K562 (cell line): Measurements from ENCODE around the gene HK1. TPM values are rescaled to one million over a fixed set of nuclear protein-coding genes. Genes with fewer than 3 reads are reported as not detected.

Experiments used
- ATAC-seq: fragments of 200-7000 bp; cut with Tn5 transposase; 3 replicates; pipeline ENCODE4 v1.9.1; 2020; ENCODE audit warnings: moderate library complexity
- BruUV-seq: library from RNA; stranded (reverse); fragments of 400-500 nt; replicated peaks from 2 replicates; lab custom pipeline; 2021; lab: Mats Ljungman, UMichigan
- CTCF ChIA-PET: fragments of 300-600 bp; formaldehyde crosslinking; extraction: SDS; loops from one replicate; lab custom pipeline; 2021; ENCODE audit warnings: low intra/inter-chr PET ratio; lab: Yijun Ruan, JAX
- POLR2A ChIA-PET: fragments of 300-600, 350-650 bp; sonication (Branson Sonifier 250); formaldehyde crosslinking; extraction: SDS; loops from one replicate; lab custom pipeline; 2021; ENCODE audit warnings: antibody characterized with exemption, inconsistent platforms; lab: Yijun Ruan, JAX
- DNase-seq, 4 experiments: peaks; one replicate each; pipeline versions ENCODE4 v3.0.0 to v3.0.0-alpha.2; 2011 to 2018; ENCODE audit warnings: low spot score in 3 of 4, mixed read lengths in 3 of 4; ENCODE audit errors: extremely low read depth in 1 of 4
- FAIRE-seq: peaks from 2 replicates; lab custom pipeline; 2011; peaks lifted over from hg19 to GRCh38; lab: Jason Lieb, UNC
- H2AFZ ChIP-seq: 2 replicates; pipeline ENCODE4 v1.6.0; 2011; ENCODE audit warnings: low read depth, low read length, control low read depth, inconsistent platforms
- H3K27ac ChIP-seq: fragments of 200-600 bp; 3 replicates; pipeline ENCODE4 v1.8.0; 2011; ENCODE audit warnings: low read depth, mild to moderate bottlenecking, control low read depth, inconsistent platforms, low read length, moderate library complexity, mixed read lengths; ENCODE audit errors: extremely low read depth
- H3K27me3 ChIP-seq, 2 experiments: fragments of 300-600 bp in 1 of 2; 2 replicates in 1 of 2; 3 replicates in 1 of 2; pipeline versions ENCODE4 v1.6.0 to v1.8.0; 2011; ENCODE audit warnings: inconsistent platforms in 2 of 2, low read length in 2 of 2, mild to moderate bottlenecking in 1 of 2, mixed read lengths in 1 of 2, moderate library complexity in 1 of 2; ENCODE audit not compliant: control insufficient read depth in 2 of 2, insufficient read depth in 2 of 2
- H3K36me3 ChIP-seq: fragments of 300-600 bp; 3 replicates; pipeline ENCODE4 v1.8.0; 2011; ENCODE audit warnings: mild to moderate bottlenecking, low read length, inconsistent platforms; ENCODE audit not compliant: control insufficient read depth, insufficient read depth
- H3K4me1 ChIP-seq, 2 experiments: fragments of 200-600 bp in 1 of 2; replicated peaks in 1 of 2; 2 replicates in 1 of 2; 3 replicates in 1 of 2; pipeline versions ENCODE4 v1.5.1 to v1.8.0; 2011; ENCODE audit warnings: inconsistent platforms in 2 of 2, low read length in 2 of 2, mild to moderate bottlenecking in 1 of 2, mixed read lengths in 1 of 2, moderate library complexity in 1 of 2; ENCODE audit not compliant: control insufficient read depth in 2 of 2, insufficient read depth in 2 of 2
- H3K4me2 ChIP-seq: 2 replicates; pipeline ENCODE4 v1.6.1; 2011; ENCODE audit warnings: low read length, control low read depth, inconsistent platforms, mixed read lengths; ENCODE audit not compliant: insufficient read depth
- H3K4me3 ChIP-seq: fragments of 200-600 bp; sonication (generic), shearing (Covaris generic); 2 replicates; pipeline ENCODE4 v1.5.1; 2016; ENCODE audit warnings: control low read depth, inconsistent platforms
- H3K79me2 ChIP-seq: fragments of 200-600 bp; 3 replicates; pipeline ENCODE4 v1.8.0; 2011; ENCODE audit warnings: low read length, inconsistent platforms; ENCODE audit not compliant: control insufficient read depth, insufficient read depth
- H3K9ac ChIP-seq, 2 experiments: 2 replicates each; pipeline versions ENCODE4 v1.6.0 to v1.6.1; 2011; ENCODE audit warnings: low read depth in 2 of 2, low read length in 2 of 2, control low read depth in 1 of 2, inconsistent platforms in 1 of 2, mild to moderate bottlenecking in 1 of 2, mixed read lengths in 1 of 2; ENCODE audit not compliant: insufficient read depth in 1 of 2
- H3K9me1 ChIP-seq: one replicate; pipeline ENCODE4 v1.6.0; 2011; ENCODE audit warnings: inconsistent platforms, mild to moderate bottlenecking, low read length, moderate library complexity; ENCODE audit not compliant: control insufficient read depth, insufficient read depth
- H3K9me3 ChIP-seq: replicated peaks from 2 replicates; pipeline ENCODE4 v1.5.1; 2011; ENCODE audit warnings: low read depth, low read length, inconsistent platforms; ENCODE audit not compliant: control insufficient read depth, insufficient read depth
- H4K20me1 ChIP-seq: replicated peaks from 2 replicates; pipeline ENCODE4 v1.6.1; 2011; ENCODE audit warnings: low read length, inconsistent platforms, mixed read lengths; ENCODE audit not compliant: control insufficient read depth, insufficient read depth
- ADNP ChIP-seq: fragments of 200-800 bp; sonication (Bioruptor generic); IDR thresholded peaks from 2 replicates; pipeline ENCODE4 v1.6.1; 2016; ENCODE audit warnings: missing genetic modification characterization, missing compliant biosample characterization
- BCOR ChIP-seq: fragments of 450-650 bp; IDR thresholded peaks from 2 replicates; pipeline ENCODE4 v1.6.1; 2016
- PHF21A ChIP-seq: fragments of 450-650 bp; IDR thresholded peaks from 2 replicates; pipeline ENCODE4 v1.6.1; 2017; ENCODE audit warnings: low read depth, borderline replicate concordance
- RBM25 ChIP-seq: fragments of 200-400 bp; formaldehyde crosslinking; IDR thresholded peaks from 2 replicates; pipeline ENCODE4 v1.6.1; 2018; ENCODE audit warnings: low read length, low read depth, moderate library complexity; ENCODE audit not compliant: severe bottlenecking
- ZNF146 ChIP-seq: IDR thresholded peaks from one replicate; pipeline ENCODE4 v1.6.1; 2018; ENCODE audit warnings: missing compliant biosample characterization; ENCODE audit not compliant: unreplicated experiment
- ZNF398 ChIP-seq: fragments of 250-450 bp; sonication (Bioruptor Pico); IDR thresholded peaks from 2 replicates; pipeline ENCODE4 v1.8.0; 2021; ENCODE audit warnings: moderate library complexity, mild to moderate bottlenecking, inconsistent platforms
- ZNF449 ChIP-seq: fragments of 250-450 bp; sonication (Bioruptor Pico); IDR thresholded peaks from 2 replicates; pipeline ENCODE4 v1.8.0; 2022; ENCODE audit warnings: moderate library complexity, mild to moderate bottlenecking, inconsistent platforms
- WGBS: fragments of 100-300 bp; shearing (Covaris generic); methylation state at CpG from one replicate; pipeline ENCODE4 v1.1.6; 2016; ENCODE audit warnings: low coverage, mixed read lengths; ENCODE audit not compliant: insufficient coverage; ENCODE audit errors: missing lambda C conversion rate; 5-methylcytosine and 5-hydroxymethylcytosine counted together
- in situ Hi-C: fragments of 300-500 bp; cut with MboI; formaldehyde crosslinking; loops from 4 replicates; pipeline ENCODE4 v1.15.0; 2018; ENCODE audit warnings: inconsistent platforms, mixed read lengths
- intact Hi-C: fragments of 100-400 bp; cut with micrococcal nuclease; formaldehyde crosslinking; loops from 2 replicates; pipeline ENCODE4 v1.14.2; 2022
- polyA plus RNA-seq, 8 experiments: library from polyadenylated mRNA; depleted of rRNA in 4 of 8; stranded (reverse) in 5 of 8; unstranded in 3 of 8; fragments of >200 nt; fragmentation: Nextera tagmentation in 2 of 8; fragmentation: Illumina TruSeq in 1 of 8; extraction: Ambion mirVana in 2 of 8; extraction: Trizol in 1 of 8; gene quantifications; 2 replicates each; pipeline versions ENCODE4 v1.2.1 to v1.2.3, GENCODE V29; 2011 to 2014; ENCODE audit warnings: inconsistent platforms in 1 of 8, missing spikeins in 1 of 8
- total RNA-seq, 7 experiments: library from RNA; depleted of rRNA in 6 of 7; stranded (reverse); fragments of >200 nt in 6 of 7; fragmentation: Illumina TruSeq in 2 of 7; extraction: Trizol in 2 of 7; gene quantifications; 2 replicates each; pipeline versions ENCODE4 v1.2.1 to v1.2.3, GENCODE V29; 2011 to 2021; ENCODE audit warnings: low replicate concordance in 1 of 7
- TF ChIP-seq, protein P1 (sequence below), 3 experiments: IDR thresholded peaks in 2 of 3; conservative IDR thresholded peaks in 1 of 3; 2 replicates each; pipeline ENCODE4 v1.5.1; 2011 to 2012; ENCODE audit warnings: low read length in 3 of 3, mild to moderate bottlenecking in 3 of 3, control low read depth in 2 of 3, improper control_type of control experiment in 1 of 3, inconsistent platforms in 1 of 3, low read depth in 1 of 3, mixed read lengths in 1 of 3, moderate library complexity in 1 of 3; ENCODE audit not compliant: insufficient read depth in 2 of 3

The HK1 gene
- total and polyA plus RNA-seq, 9 of the 15 experiments (the other 6 are each of a cell fraction or from before 2014, with no cell fraction given): 29.2 to 444 (median 193) TPM

DNA sequence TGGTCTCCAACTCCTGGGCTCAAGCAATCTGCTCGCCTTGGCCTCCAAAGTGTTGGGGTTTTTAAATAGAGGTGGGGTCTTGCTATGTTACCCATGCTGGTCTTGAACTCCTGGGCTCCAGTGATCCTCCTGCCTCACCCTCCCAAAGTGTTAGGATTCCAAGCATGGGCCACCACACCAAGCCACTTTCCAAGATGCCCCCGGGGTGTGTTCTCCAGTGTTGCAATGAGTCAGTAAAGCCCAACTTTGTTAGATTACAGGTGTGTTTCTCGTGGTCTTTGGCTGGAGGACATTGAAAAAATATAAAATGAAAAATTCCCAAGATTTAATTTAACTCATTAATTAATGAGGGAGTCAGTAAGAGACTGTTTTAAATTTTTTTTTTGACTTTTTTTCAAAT lies 109.2 kb downstream of the HK1 start (continued):
- TF ChIP-seq, protein P1, sequence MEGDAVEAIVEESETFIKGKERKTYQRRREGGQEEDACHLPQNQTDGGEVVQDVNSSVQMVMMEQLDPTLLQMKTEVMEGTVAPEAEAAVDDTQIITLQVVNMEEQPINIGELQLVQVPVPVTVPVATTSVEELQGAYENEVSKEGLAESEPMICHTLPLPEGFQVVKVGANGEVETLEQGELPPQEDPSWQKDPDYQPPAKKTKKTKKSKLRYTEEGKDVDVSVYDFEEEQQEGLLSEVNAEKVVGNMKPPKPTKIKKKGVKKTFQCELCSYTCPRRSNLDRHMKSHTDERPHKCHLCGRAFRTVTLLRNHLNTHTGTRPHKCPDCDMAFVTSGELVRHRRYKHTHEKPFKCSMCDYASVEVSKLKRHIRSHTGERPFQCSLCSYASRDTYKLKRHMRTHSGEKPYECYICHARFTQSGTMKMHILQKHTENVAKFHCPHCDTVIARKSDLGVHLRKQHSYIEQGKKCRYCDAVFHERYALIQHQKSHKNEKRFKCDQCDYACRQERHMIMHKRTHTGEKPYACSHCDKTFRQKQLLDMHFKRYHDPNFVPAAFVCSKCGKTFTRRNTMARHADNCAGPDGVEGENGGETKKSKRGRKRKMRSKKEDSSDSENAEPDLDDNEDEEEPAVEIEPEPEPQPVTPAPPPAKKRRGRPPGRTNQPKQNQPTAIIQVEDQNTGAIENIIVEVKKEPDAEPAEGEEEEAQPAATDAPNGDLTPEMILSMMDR (IDR thresholded peaks at IDR 0.05 in 2 of 3, conservative IDR thresholded peaks at IDR 0.05 in 1 of 3; ENCODE audit: insufficient read depth in 2 of 3, low read depth in 1 of 3, low read length in 3 of 3): no peak
- TF ChIP-seq BCOR: no peak
- no peak for TF ChIP-seq PHF21A
- no peak for TF ChIP-seq ZNF449 (CRISPR knock-in tag)
- TF ChIP-seq, all 486 proteins: peak for 0

DNA sequence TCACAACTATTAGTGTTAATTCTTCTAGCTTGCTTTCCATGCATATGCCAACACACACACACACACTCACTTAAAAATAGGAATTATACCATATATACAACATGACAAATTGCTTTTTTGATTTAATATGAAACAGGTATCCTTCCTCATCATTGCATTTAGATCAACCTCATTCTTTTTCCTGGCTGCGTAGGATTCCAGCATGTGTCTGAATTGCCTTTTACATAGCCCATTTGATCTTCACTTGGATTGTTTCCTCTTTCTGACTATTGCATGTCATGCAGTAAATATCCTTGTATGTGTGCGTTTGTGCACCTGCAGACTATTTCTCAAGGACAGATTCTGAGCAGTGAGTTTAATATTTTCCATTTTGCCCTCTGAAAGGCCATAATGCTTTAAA lies 110.2 kb downstream of the HK1 start:
- POLR2A ChIA-PET: interaction anchor here (1.2 to 1.4 kb wide), 2 partner anchors 15 to 54 kb away, joined by 3 read pairs; no protein-coding TSS in a partner anchor
- Histone ChIP-seq H3K9ac (no peak overlapping the region), H3K27me3 (no peaks in the 10 kb centered on the region), H3K9me1 (no peaks in the 10 kb centered on the region), H3K4me3 (no peak overlapping the region), H3K4me2 (no peak overlapping the region), H3K36me3 (peaks cover 99% of the 10 kb centered on the region), H4K20me1 (peaks cover 18% of the 10 kb centered on the region; the same call in 1 of the 2 replicates), H2AFZ (no peak overlapping the region), H3K9me3 (no peaks in the 10 kb centered on the region), H3K79me2 (no peaks in the 10 kb centered on the region), H3K4me1 (peaks cover 12 to 17% of the 10 kb centered on the region in 2 experiments; a peak in 4 of 5 replicates), H3K27ac (no peak overlapping the region)
- CTCF ChIA-PET: no interaction called here
- BruUV-seq: no TSS peak
- DNase-seq (no peak), FAIRE-seq (no peak), ATAC-seq (no peak)
- in situ Hi-C loops: loop anchor here (5.0 kb wide), 1 partner anchor 141 kb away; no protein-coding TSS in a partner anchor
- intact Hi-C loops: no loop called here
- WGBS: 91% methylated on average over 2 of the region's 2 CpGs
- TF ChIP-seq ZNF398 (CRISPR knock-in tag) (no peak), RBM25 (peak; percentile 62), ZNF146 (CRISPR knock-in tag) (peak; percentile 97), ADNP (0 out of 2 replicates have a peak, but pooled peaks have one; percentile 25)
